GM10847 (cell line): ENCODE measurements around the gene CFAP107.

Experiments
- POLR2A ChIP-seq: IDR thresholded peaks from 2 replicates; pipeline ENCODE4 v1.6.1; 2011; ENCODE audit not compliant: insufficient read length; ENCODE audit errors: extremely low read depth

CFAP107 gene

GRCh38 chr1:12728391-12728790, 17.6 kb upstream of the CFAP107 start:
- TF ChIP-seq POLR2A, result no peak

- no peak for TF ChIP-seq POLR2A
Measured at GRCh38 chr1:12730156-12730555, 15.8 kb upstream of the CFAP107 start.

GRCh38 chr1:12734651-12735050, 11.3 kb upstream of the CFAP107 start:
- TF ChIP-seq POLR2A, result no peak

GRCh38 chr1:12738934-12739333, 7.1 kb upstream of the CFAP107 start:
- no peak for TF ChIP-seq POLR2A

GRCh38 chr1:12739613-12740012, 6.4 kb upstream of the CFAP107 start:
- no peak for TF ChIP-seq POLR2A

GRCh38 chr1:12741946-12742345, 4.1 kb upstream of the CFAP107 start:
- TF ChIP-seq POLR2A, result no peak

- no peak for TF ChIP-seq POLR2A
Measured at GRCh38 chr1:12745126-12745991, 641 bp upstream of the CFAP107 start.

GRCh38 chr1:12748778-12749355, 2.9 kb downstream of the CFAP107 start:
- no peak for TF ChIP-seq POLR2A

- TF ChIP-seq POLR2A, result no peak
Measured at GRCh38 chr1:12754738-12755137, 8.7 kb downstream of the CFAP107 start.

- no peak for TF ChIP-seq POLR2A
Measured at GRCh38 chr1:12756273-12756672, 10.3 kb downstream of the CFAP107 start.

- TF ChIP-seq POLR2A, result no peak
Measured at GRCh38 chr1:12756768-12757413, 10.9 kb downstream of the CFAP107 start.

GRCh38 chr1:12757836-12758235, 11.8 kb downstream of the CFAP107 start:
- no peak for TF ChIP-seq POLR2A

- TF ChIP-seq POLR2A, result no peak
Measured at GRCh38 chr1:12760256-12760795, 14.3 kb downstream of the CFAP107 start.

GRCh38 chr1:12761781-12762180, 15.8 kb downstream of the CFAP107 start:
- TF ChIP-seq POLR2A, result no peak

- no peak for TF ChIP-seq POLR2A
Measured at GRCh38 chr1:12762766-12763165, 16.8 kb downstream of the CFAP107 start.

- TF ChIP-seq POLR2A, result no peak
Measured at GRCh38 chr1:12763479-12763878, 17.5 kb downstream of the CFAP107 start.

GRCh38 chr1:12764016-12764415, 18.0 kb downstream of the CFAP107 start:
- no peak for TF ChIP-seq POLR2A

GRCh38 chr1:12769031-12769430, 23.0 kb downstream of the CFAP107 start:
- TF ChIP-seq POLR2A, result no peak
